Activated CD4-positive, alpha-beta T cell treated with anti-CD3 and anti-CD28 coated beads for 48 hours (primary cell): Measurements from ENCODE around the gene SURF1.

Source experiments
- DNase-seq: peaks from one replicate; pipeline ENCODE4 v3.0.0-alpha.2; 2020

Gene SURF1

GRCh38 chr9:133360400-133361393 is 4.4 kb upstream of the SURF1 start:
- DNase-seq, result peak; percentile 17

- DNase-seq, result peak; percentile 52
These were observed 3.3 kb upstream of the SURF1 start for GRCh38 chr9:133359399-133360175.

- no peak for DNase-seq
These were observed 1.4 kb upstream of the SURF1 start for GRCh38 chr9:133357656-133358055.

GRCh38 chr9:133355881-133356357 is 368 bp downstream of the SURF1 start:
- DNase-seq, result no peak

- no peak for DNase-seq
These were observed 1.5 kb downstream of the SURF1 start for GRCh38 chr9:133354766-133355165.

- DNase-seq, result no peak
These were observed 2.7 kb downstream of the SURF1 start for GRCh38 chr9:133353548-133353947.

GRCh38 chr9:133352635-133353340 is 3.5 kb downstream of the SURF1 start:
- DNase-seq, result no peak

GRCh38 chr9:133351908-133352634 is 4.2 kb downstream of the SURF1 start:
- peak; percentile 71 for DNase-seq

- DNase-seq, result no peak
These were observed 4.8 kb downstream of the SURF1 start for GRCh38 chr9:133351526-133351907.

- DNase-seq, result peak; percentile 57
These were observed 6.2 kb downstream of the SURF1 start for GRCh38 chr9:133349965-133350616.

GRCh38 chr9:133348718-133349573 is 7.3 kb downstream of the SURF1 start:
- no peak for DNase-seq

- DNase-seq, result peak; percentile 96
These were observed 8.1 kb downstream of the SURF1 start, which contains the start of the genes MED22 and RPL7A for GRCh38 chr9:133347985-133348717. MED22 (minus strand) TSS chr9:133348131; CDS start chr9:133346662, 1,469 bp downstream. RPL7A (plus strand) TSS chr9:133348218; CDS start chr9:133348244, 26 bp downstream.

GRCh38 chr9:133347515-133347984 is 8.7 kb downstream of the SURF1 start:
- peak; percentile 54 for DNase-seq

- DNase-seq, result no peak
These were observed 10.1 kb downstream of the SURF1 start for GRCh38 chr9:133346021-133346785.

- DNase-seq, result no peak
These were observed 10.7 kb downstream of the SURF1 start for GRCh38 chr9:133345596-133345995.

- no peak for DNase-seq
These were observed 11.3 kb downstream of the SURF1 start for GRCh38 chr9:133344979-133345378.

GRCh38 chr9:133344071-133344470 is 12.2 kb downstream of the SURF1 start:
- DNase-seq, result no peak

- no peak for DNase-seq
These were observed 13.7 kb downstream of the SURF1 start for GRCh38 chr9:133342570-133342969.

- no peak for DNase-seq
These were observed 14.2 kb downstream of the SURF1 start for GRCh38 chr9:133342069-133342406.
